ENCODE data around the gene TIPIN.

The TIPIN gene

DNA sequence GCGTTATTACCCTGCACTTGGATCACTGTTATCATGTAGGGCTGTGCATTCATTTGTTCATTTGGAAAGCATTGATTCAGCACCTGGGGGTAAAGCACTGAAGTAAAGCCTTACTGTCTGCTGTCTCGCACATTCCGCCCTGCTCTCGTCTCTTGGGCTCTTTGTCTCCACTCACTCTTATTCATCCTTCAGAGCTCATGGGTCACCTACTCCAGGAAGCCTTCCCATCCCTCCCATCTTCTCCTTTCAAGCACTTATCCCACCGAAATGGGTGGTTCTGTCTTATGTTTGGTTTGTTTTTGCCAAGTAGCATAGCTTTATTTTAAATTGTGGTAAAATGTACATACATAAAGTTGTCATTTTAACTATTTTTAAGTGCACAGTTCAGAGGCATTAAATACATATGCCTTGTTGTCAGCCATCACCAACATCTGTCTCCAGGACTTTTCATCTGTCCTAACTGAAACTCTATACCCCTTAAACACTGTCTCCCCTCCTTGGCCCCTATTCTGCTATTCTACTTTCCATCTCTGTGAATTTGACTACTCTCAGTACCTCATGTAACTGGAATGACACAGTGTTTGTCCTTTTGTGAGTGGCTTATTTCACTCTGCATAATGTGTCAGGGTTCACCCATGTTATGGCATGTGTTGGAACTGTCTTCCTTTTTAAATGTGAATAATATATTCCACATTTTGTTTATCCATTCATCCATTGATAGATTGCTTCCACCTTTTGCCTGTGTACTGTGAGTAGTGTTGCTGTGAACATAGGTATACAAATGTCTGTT lies 53.8 kb downstream of the TIPIN start:
- no peak overlapping the region for H3K4me3 ChIP-seq (ENCODE audit: low read length)
- TF ChIP-seq, protein P1, sequence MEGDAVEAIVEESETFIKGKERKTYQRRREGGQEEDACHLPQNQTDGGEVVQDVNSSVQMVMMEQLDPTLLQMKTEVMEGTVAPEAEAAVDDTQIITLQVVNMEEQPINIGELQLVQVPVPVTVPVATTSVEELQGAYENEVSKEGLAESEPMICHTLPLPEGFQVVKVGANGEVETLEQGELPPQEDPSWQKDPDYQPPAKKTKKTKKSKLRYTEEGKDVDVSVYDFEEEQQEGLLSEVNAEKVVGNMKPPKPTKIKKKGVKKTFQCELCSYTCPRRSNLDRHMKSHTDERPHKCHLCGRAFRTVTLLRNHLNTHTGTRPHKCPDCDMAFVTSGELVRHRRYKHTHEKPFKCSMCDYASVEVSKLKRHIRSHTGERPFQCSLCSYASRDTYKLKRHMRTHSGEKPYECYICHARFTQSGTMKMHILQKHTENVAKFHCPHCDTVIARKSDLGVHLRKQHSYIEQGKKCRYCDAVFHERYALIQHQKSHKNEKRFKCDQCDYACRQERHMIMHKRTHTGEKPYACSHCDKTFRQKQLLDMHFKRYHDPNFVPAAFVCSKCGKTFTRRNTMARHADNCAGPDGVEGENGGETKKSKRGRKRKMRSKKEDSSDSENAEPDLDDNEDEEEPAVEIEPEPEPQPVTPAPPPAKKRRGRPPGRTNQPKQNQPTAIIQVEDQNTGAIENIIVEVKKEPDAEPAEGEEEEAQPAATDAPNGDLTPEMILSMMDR (IDR thresholded peaks at IDR 0.05; ENCODE audit: insufficient read depth, low read depth, low read length, missing control alignments) = no peak
- no peak for DNase-seq (ENCODE audit: low read depth)

DNA sequence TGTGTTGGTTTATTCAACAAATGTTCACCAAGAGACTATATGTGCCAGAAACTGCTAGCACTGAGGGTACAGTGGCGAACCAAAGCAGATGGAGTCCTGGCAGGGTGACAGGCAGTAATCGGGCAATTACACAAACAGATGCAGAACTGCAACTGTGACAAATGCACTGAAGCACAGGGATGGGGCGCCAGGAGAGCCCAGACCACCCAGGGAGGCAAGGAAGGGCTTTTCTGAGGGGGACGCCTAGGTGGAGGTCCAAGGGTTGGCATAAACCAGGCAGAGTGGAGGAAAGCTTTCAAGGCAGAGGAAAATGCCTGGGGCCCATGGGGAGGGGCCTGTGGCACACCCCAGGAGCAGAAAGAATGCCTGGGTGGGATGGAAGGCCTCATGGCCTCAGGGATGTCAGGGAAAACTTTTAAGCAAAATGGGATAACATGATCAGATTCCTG lies 57.7 kb downstream of the TIPIN start:
- H3K4me3 ChIP-seq (ENCODE audit: low read length) = no peak overlapping the region
- DNase-seq (ENCODE audit: low read depth) = no peak
- TF ChIP-seq, protein P1 (IDR thresholded peaks at IDR 0.05; ENCODE audit: insufficient read depth, low read depth, low read length, missing control alignments) = no peak

DNA sequence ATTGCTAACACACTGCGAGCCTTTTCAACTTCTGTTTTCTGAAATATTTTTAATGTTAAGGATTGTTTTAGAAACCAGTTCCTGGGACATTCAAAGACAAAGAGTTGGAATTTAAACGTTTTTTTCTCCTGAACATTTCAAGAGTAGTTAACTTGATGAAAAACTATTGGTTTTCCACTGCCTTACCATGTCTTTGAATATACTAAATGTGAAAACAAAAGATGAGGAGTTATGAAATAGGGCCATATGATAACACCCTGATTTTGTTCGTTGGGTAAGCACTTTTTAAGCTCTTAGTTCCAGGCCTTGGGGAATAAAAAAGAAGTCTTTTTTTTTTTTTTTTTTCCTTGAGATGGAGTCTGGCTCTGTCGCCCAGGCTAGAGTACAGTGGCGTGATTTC lies 60.3 kb downstream of the TIPIN start:
- no peak for DNase-seq (ENCODE audit: low read depth)
- H3K4me3 ChIP-seq (ENCODE audit: low read length) = no peak overlapping the region
- TF ChIP-seq, protein P1 (IDR thresholded peaks at IDR 0.05; ENCODE audit: insufficient read depth, low read depth, low read length, missing control alignments) = no peak

DNA sequence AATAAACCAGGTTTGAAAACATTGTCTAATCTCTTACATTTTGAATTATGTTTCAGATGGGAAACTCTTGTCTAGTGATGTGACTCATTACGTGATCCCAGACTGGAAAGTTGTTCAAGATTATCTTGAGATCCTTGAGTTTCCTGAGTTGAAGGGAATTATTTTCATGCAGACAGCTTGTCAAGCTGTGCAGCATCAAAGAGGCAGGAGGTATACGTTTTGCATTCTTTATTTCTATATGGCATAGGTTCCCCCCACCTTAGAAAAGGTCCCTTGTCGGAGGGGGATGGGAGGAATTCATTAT lies 61.6 kb downstream of the TIPIN start:
- TF ChIP-seq, protein P1 (IDR thresholded peaks at IDR 0.05; ENCODE audit: insufficient read depth, low read depth, low read length, missing control alignments) = no peak
- peak; percentile 23 for DNase-seq (ENCODE audit: low read depth)
- H3K4me3 ChIP-seq (ENCODE audit: low read length) = no peak overlapping the region

DNA sequence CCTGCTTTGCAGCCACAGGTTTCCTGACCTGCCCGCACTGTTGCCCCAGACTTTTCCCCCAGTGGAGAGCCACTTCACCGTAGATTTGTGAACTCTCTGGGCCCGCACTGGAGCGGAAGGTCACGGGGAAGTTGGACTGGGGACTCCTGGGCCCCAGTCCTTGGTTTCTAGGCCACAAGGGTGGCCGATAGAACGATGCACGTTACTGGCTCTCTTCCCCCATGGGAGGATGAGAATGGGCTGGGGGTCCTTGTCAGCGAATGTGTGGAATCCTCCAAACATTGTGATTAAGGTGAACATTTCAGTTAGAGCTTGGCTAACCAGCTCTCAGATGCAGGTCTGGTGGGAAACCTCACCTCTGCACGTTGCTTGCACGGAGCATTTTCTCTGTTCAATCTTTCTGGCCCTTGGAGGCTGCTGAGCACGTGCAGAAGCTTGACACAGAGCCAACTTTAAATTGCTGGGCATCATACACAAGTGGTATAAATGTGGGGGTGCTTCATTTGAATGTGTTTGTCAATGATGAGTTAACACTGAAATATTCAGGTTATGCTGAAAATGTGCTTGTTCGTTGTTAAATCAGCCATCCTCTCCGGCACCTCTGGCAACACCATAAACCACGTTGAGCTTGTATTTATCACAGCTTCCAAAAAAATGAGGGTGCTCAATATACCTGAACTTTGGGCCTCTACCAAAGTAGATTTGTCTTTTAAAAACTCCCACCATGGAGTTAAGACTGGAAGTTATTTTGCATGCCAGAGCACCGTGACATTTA lies 62.1 kb downstream of the TIPIN start:
- DNase-seq (ENCODE audit: low read depth) = peak; percentile 42
- TF ChIP-seq, protein P1 (IDR thresholded peaks at IDR 0.05; ENCODE audit: insufficient read depth, low read depth, low read length, missing control alignments) = no peak

DNA sequence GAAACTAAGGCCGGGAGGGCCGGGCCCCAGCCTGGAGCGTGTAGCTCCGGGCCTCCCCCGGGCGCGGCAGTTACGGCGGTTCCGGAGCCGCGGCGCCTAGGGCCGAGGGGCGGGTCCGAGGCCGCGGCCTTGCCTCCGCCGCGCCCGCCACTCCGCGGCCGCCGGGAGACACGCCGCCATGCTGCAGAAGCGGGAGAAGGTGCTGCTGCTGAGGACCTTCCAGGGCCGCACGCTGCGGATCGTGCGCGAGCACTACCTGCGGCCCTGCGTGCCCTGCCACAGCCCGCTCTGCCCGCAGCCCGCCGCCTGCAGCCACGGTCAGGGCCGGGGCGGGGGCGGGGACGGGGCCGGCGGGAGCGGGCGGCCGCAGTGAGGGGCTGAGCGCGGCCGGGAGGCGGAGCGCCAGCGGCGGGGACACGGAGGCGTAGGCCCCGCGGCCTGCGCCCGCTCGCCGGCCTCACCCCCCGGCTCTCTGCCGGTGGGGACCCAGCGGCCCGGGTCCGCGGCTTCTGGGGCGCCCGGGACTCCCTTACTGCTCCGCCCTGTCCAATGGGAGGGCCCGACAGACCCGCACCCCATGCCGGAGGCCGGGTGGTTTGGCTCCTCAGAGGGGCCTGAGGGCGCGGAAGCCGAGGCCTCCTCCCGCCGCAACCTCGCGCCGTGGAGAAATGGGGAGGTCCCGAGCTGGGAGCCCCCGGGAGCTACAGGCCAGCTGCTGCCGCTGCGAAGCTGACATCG lies 62.9 kb downstream of the TIPIN start, which contains the start of gene DIS3L:
DIS3L (plus strand) TSS at position 150 of the 738 bp plus-strand sequence; CDS start at position 179, 29 bp downstream.
- TF ChIP-seq, protein P1 (IDR thresholded peaks at IDR 0.05; ENCODE audit: insufficient read depth, low read depth, low read length, missing control alignments) = no peak
- DNase-seq (ENCODE audit: low read depth) = peak; percentile 65
- H3K4me3 ChIP-seq (ENCODE audit: low read length) = peak within 1 kb of the TSS; percentile 57

More for the DNA sequence above, 62.1 kb downstream of the TIPIN start:
- peak overlapping the region; percentile 57 for H3K4me3 ChIP-seq (ENCODE audit: low read length)

Data from epithelial cell of esophagus (primary cell).